Activated CD4-positive, alpha-beta T cell treated with anti-CD3 and anti-CD28 coated beads, Interleukin-2, amount 50 U/mL, for 1 hour (primary cell): Measurements from ENCODE around the gene PZP.
"Not testable (repeated sequence)": the region's sequence is repeated elsewhere in the genome, so short reads cannot be mapped to it uniquely, and the experiment has no call there.

Source experiments
- DNase-seq: peaks from one replicate; pipeline ENCODE4 v3.0.0-alpha.2; 2020

Gene PZP

GRCh38 chr12:9208229-9208628 is at the start of gene PZP:
Gene PZP (minus strand): TSS chr12:9208395. CDS start chr12:9208341, 54 bp downstream.
- no peak for DNase-seq

GRCh38 chr12:9256758-9257405 is 48.7 kb upstream of the PZP start:
- no peak for DNase-seq

- no peak for DNase-seq
These were observed 48.1 kb upstream of the PZP start for GRCh38 chr12:9256341-9256740.

- no peak for DNase-seq
These were observed 47.6 kb upstream of the PZP start for GRCh38 chr12:9255837-9256236.

GRCh38 chr12:9253464-9253863 is 45.3 kb upstream of the PZP start:
- DNase-seq = no peak

GRCh38 chr12:9252791-9253190 is 44.6 kb upstream of the PZP start:
- not testable (repeated sequence) for DNase-seq

GRCh38 chr12:9252256-9252655 is 44.1 kb upstream of the PZP start:
- DNase-seq = no peak

- DNase-seq = no peak
These were observed 40.2 kb upstream of the PZP start for GRCh38 chr12:9248435-9248834.

- DNase-seq = no peak
These were observed 36.7 kb upstream of the PZP start for GRCh38 chr12:9244894-9245293.

GRCh38 chr12:9243999-9244649 is 35.9 kb upstream of the PZP start:
- DNase-seq = no peak

- DNase-seq = no peak
These were observed 33.1 kb upstream of the PZP start for GRCh38 chr12:9241301-9241700.

- DNase-seq = no peak
These were observed 32.6 kb upstream of the PZP start for GRCh38 chr12:9240776-9241175.

GRCh38 chr12:9240004-9240635 is 31.9 kb upstream of the PZP start:
- peak; percentile 26 for DNase-seq

- DNase-seq = no peak
These were observed 29.1 kb upstream of the PZP start for GRCh38 chr12:9237286-9237685.

GRCh38 chr12:9235519-9235918 is 27.3 kb upstream of the PZP start:
- no peak for DNase-seq

- DNase-seq = no peak
These were observed 19.8 kb upstream of the PZP start for GRCh38 chr12:9227950-9228349.

- no peak for DNase-seq
These were observed 15.6 kb upstream of the PZP start for GRCh38 chr12:9223830-9224229.

GRCh38 chr12:9221483-9221882 is 13.3 kb upstream of the PZP start:
- no peak for DNase-seq

- DNase-seq = not testable (repeated sequence)
These were observed 12.8 kb upstream of the PZP start for GRCh38 chr12:9221011-9221410.

GRCh38 chr12:9214534-9214933 is 6.3 kb upstream of the PZP start:
- DNase-seq = no peak

GRCh38 chr12:9211687-9212086 is 3.5 kb upstream of the PZP start:
- no peak for DNase-seq

- no peak for DNase-seq
These were observed 3.8 kb downstream of the PZP start for GRCh38 chr12:9204380-9204779.

GRCh38 chr12:9198012-9198411 is 10.2 kb downstream of the PZP start:
- DNase-seq = no peak

- DNase-seq = no peak
These were observed 23.9 kb downstream of the PZP start for GRCh38 chr12:9184276-9184675.
